ENCODE results near the gene UBTF. TPM values are rescaled to one million over a fixed set of nuclear protein-coding genes. Genes with fewer than 3 reads are reported as not detected.

Gene UBTF
- total and polyA plus RNA-seq, 2 of the 8 experiments (the other 6 are each of a cell fraction or from before 2014, with no cell fraction given): 14.7 to 106 TPM

GRCh38 chr17:44223541-44224071 lies 4.1 kb upstream of the UBTF start:
- Histone ChIP-seq H2BK20ac (ENCODE audit: low read length) (no peak overlapping the region), H3K79me1 (ENCODE audit: low read depth, low read length) (no peaks in the 10 kb centered on the region; the same call in 1 of the 2 replicates), H3K4ac (replicated peaks; ENCODE audit: insufficient read length, low read depth, low read length) (no peak overlapping the region), H4K20me1 (replicated peaks in 1 of 2; ENCODE audit: control insufficient read depth in 1 of 2, insufficient read depth in 2 of 2, low read length in 2 of 2) (no peaks in the 10 kb centered on the region), H3K23ac (ENCODE audit: insufficient read length) (no peak overlapping the region), H2AK5ac (ENCODE audit: low read depth, low read length) (no peak overlapping the region), H3K79me2 (ENCODE audit: control insufficient read depth in 1 of 2, insufficient read depth in 2 of 2, low read length in 2 of 2) (no peaks in the 10 kb centered on the region; a peak in 1 of 4 replicates), H3K27me3 (replicated peaks in 1 of 4; ENCODE audit: control insufficient read depth in 3 of 4, extremely low read depth in 1 of 4, insufficient read depth in 3 of 4, low read length in 3 of 4) (no peaks in the 10 kb centered on the region), H3K56ac (replicated peaks; ENCODE audit: insufficient read length, low read depth, low read length) (no peak overlapping the region), H3K23me2 (ENCODE audit: low read depth, low read length) (peaks cover 13% of the 10 kb centered on the region), H3K9ac (replicated peaks in 1 of 4; ENCODE audit: extremely low read depth in 1 of 4, low read depth in 3 of 4, low read length in 3 of 4) (no peak overlapping the region), H2BK15ac (ENCODE audit: low read length) (no peak overlapping the region), H4K5ac (ENCODE audit: insufficient read length, low read depth, low read length) (no peak overlapping the region), H3K4me2 (ENCODE audit: insufficient read depth in 1 of 2, low read depth in 2 of 2, low read length in 2 of 2) (no peak overlapping the region), H2BK5ac (ENCODE audit: low read depth, low read length) (no peak overlapping the region), H2AFZ (ENCODE audit: low read length) (no peak overlapping the region), H3K4me3 (ENCODE audit: extremely low read depth in 1 of 4, insufficient read depth in 2 of 4, low read depth in 3 of 4, low read length in 4 of 4) (no peak overlapping the region), H3K36me3 (ENCODE audit: control insufficient read depth in 2 of 4, insufficient read depth in 4 of 4, low read length in 3 of 4) (no peaks in the 10 kb centered on the region), H2BK120ac (replicated peaks; ENCODE audit: low read depth, low read length) (no peak overlapping the region), H4K91ac (replicated peaks; ENCODE audit: insufficient read length, low read length) (no peak overlapping the region), H3K18ac (ENCODE audit: extremely low read depth, low read length) (no peak overlapping the region), H3K14ac (ENCODE audit: insufficient read length) (no peak overlapping the region), H3K9me3 (ENCODE audit: insufficient read depth in 2 of 2, low read depth in 1 of 2, low read length in 1 of 2) (no peaks in the 10 kb centered on the region), H3K27ac (ENCODE audit: low read depth, low read length) (no peak overlapping the region), H4K8ac (ENCODE audit: extremely low read depth, insufficient read depth, low read length) (0 out of 2 replicates have a peak overlapping the region, but pooled peaks have one; percentile 2), H2BK12ac (ENCODE audit: low read depth, low read length) (no peak overlapping the region), H3K4me1 (replicated peaks in 1 of 4; ENCODE audit: control insufficient read depth in 3 of 4, insufficient read depth in 4 of 4, low read length in 3 of 4) (peaks cover 0 to 8% (median 3%) of the 10 kb centered on the region in 4 experiments; a peak in 5 of 7 replicates)
- ChIA-PET CTCF (ENCODE audit: partially characterized antibody) (interaction anchor here (0.5 to 3.3 kb wide), 5 partner anchors 13 to 161 kb away, joined by 3 to 26 read pairs (median 4); no protein-coding TSS in a partner anchor), POLR2A (ENCODE audit: partially characterized antibody) (interaction anchor here (0.8 to 4.9 kb wide), 2 partner anchors 39 to 93 kb away, joined by 4 to 58 read pairs; no protein-coding TSS in a partner anchor)
- FAIRE-seq (no peak), DNase-seq (ENCODE audit: low read depth in 1 of 2, low spot score in 2 of 2) (no peak)
- WGBS, 2 experiments (ENCODE audit: extremely low coverage in 1 of 2, insufficient coverage in 1 of 2, insufficient read length in 1 of 2, insufficient replicate concordance in 2 of 2, low coverage in 1 of 2, low lambda C conversion rate in 2 of 2, missing lambda C conversion rate in 1 of 2): 83% methylated on average over 7 of the region's 7 CpGs; no CpG with 5 or more reads in 1 of the 2 experiments
- TF ChIP-seq SP1 (IDR thresholded peaks at IDR 0.05; ENCODE audit: low read depth, low read length): no peak
- TF ChIP-seq SAP30 (IDR thresholded peaks at IDR 0.05; ENCODE audit: insufficient read depth, insufficient replicate concordance, low read length): no peak
- no peak for TF ChIP-seq E2F6 (IDR thresholded peaks at IDR 0.05)
- TF ChIP-seq RBBP5 (IDR thresholded peaks at IDR 0.05; ENCODE audit: borderline replicate concordance, low read depth, low read length): no peak
- TF ChIP-seq CTCF (IDR thresholded peaks at IDR 0.05; ENCODE audit: control extremely low read depth in 1 of 3, insufficient read depth in 1 of 3, low read depth in 1 of 3, low read length in 3 of 3): no peak
- no peak for TF ChIP-seq SRF (IDR thresholded peaks at IDR 0.05; ENCODE audit: low read depth, low read length)
- no peak for TF ChIP-seq HDAC6 (IDR thresholded peaks at IDR 0.05; ENCODE audit: low read depth, low read length)
- TF ChIP-seq USF2 (IDR thresholded peaks at IDR 0.05; ENCODE audit: low read length): no peak
